Tibial nerve (tissue), 4 donors: Measurements from ENCODE around the gene PALS1.

ENCODE experiments used
- CTCF ChIP-seq, 5 experiments: fragments of 200-600 bp in 3 of 5; fragments of 450-650 bp in 2 of 5; sonication (generic) in 3 of 5; IDR thresholded peaks; one replicate each; pipeline ENCODE4 v1.5.1; 2016 to 2019; ENCODE audit warnings: antibody characterized with exemption in 5 of 5, mild to moderate bottlenecking in 3 of 5, moderate library complexity in 2 of 5
- EP300 ChIP-seq, 2 donors: sonication (generic); formaldehyde crosslinking; IDR thresholded peaks; one replicate each; pipeline ENCODE4 v1.6.1; 2017; ENCODE audit warnings: antibody characterized with exemption in 2 of 2, mild to moderate bottlenecking in 1 of 2

- no peak for TF ChIP-seq CTCF (IDR thresholded peaks at IDR 0.05)
- TF ChIP-seq EP300 (IDR thresholded peaks at IDR 0.05): no peak
Measured at GRCh38 chr14:67260965-67261364, 19.7 kb downstream of the PALS1 start.
